HG03196 (cell line): Measurements from ENCODE around the gene CEP126.
A peak's percentile ranks its signal among the peaks of the same experiment; 100 is the strongest.

Experiments
- ATAC-seq: cut with Tn5 transposase; IDR thresholded peaks from one replicate; pipeline ENCODE4 v1.9.1; 2021; ENCODE audit not compliant: unreplicated experiment

CEP126 gene

GRCh38 chr11:102006835-102007566 lies 92.2 kb downstream of the CEP126 start:
- ATAC-seq: no peak

GRCh38 chr11:102007567-102008437 lies 93.0 kb downstream of the CEP126 start:
- ATAC-seq: peak; percentile 58

GRCh38 chr11:102010776-102011494 lies 96.1 kb downstream of the CEP126 start:
- no peak for ATAC-seq

DNA sequence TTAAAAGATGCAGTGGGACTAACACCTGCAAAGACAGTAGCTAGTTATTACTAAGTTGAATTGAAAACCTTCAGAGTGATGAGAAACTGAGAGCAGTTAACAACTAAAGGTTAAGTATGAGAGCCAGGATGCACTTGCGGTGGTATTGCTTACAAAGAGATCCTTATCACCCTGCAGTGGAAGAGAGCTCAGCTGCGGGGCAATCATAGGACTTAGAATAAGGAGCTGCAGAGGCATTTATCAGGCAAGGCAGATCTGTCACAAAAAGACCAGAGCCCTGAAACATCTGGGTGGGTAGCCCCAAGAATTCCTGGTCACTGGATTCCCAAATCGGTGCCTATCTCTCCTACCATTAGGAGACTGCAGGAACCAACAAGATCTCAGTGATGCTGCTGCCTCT lies 98.1 kb downstream of the CEP126 start:
- no peak for ATAC-seq

DNA sequence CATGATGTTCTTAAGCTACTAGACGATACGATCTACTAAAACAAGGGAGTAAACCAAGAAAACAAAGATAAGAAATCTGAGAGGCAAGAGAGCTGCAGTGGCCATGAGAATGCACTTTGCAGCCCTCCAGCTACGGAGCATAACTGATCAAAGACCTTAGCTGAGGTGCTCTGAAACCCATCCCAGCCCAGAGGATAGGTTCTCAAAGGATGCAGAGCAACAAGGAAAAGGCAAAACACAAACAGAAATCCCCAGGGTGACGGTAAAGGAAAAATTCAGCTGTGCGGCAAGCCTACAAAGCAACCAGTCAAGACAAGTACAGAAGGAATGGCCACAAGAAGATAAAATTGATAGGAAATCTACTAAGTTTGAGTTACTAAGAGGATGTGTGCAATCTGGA lies 99.9 kb downstream of the CEP126 start:
- no peak for ATAC-seq

- no peak for ATAC-seq
Measured at GRCh38 chr11:102017026-102017425, 102.2 kb downstream of the CEP126 start.

DNA sequence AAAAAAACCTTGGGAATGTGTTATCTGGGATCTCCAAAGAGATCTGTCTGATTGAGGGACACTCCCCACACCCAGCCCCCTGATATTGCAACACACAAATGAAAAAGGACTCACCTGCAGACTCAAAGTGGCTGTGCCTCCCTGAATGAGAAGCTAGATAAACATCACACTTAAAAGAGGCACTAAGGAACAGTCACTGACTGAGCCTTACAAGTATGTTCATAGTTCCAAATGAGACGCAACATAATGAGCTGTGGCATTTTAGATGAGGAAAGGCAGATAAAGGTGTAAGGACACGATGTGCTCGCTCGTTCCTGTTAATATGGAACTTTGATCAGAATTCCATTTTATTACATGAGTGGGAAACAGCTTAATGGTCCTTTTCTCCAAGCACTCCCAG lies 111.4 kb downstream of the CEP126 start:
- ATAC-seq: no peak

- ATAC-seq: no peak
Measured at GRCh38 chr11:102026959-102027358, 112.1 kb downstream of the CEP126 start.

DNA sequence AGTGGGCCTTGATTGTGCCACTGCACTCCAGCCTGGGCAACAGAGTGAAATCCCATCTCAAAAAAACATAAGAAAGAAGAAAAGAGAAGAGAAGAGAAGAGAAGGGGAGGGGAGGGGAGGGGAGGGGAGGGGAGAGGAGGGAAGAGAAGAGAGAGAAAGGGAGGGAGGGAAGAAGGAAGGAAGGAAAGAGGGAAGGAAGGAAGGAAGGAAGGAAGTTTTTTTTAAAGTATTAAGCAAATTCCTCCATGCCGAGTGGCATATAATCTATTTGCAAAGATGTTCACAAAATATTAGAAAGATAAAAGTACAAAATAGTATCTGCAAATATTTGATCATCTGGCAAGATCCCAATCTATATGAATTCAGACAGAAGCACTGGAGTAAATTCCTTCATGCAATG lies 121.9 kb downstream of the CEP126 start:
- no peak for ATAC-seq

DNA sequence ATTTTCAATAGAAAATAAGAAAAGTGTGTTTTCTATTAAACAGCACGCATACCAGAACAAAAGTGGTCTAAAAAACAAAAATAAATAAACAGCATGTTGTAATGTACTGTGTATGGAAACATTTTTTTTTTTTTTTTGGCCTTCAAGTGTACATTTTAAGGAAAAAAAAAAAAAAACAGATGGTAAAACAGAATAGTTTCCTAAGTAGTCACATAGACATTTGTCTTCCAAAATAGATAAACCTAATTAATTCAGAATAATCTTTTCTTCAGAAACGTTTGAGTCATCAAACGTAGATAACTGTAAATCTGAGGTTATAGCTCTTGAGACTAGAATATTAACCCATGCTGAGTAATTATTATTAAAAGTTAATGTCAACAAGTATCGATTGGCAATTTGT lies 132.0 kb downstream of the CEP126 start:
- no peak for ATAC-seq

- ATAC-seq: no peak
Measured at GRCh38 chr11:102047305-102047924, 132.6 kb downstream of the CEP126 start, which contains the start of gene CFAP300. CFAP300 (plus strand) TSS chr11:102047437; CDS start chr11:102047471, 34 bp downstream.
